Endothelial cell of umbilical vein (primary cell): Measurements from ENCODE around the gene NTN3. TPM values are rescaled to one million over a fixed set of nuclear protein-coding genes. Genes with fewer than 3 reads are reported as not detected.

ENCODE experiments used
- BruUV-seq: library from RNA; stranded (reverse); fragments of 400-500 nt; replicated peaks from 2 replicates; lab custom pipeline; 2021; lab: Mats Ljungman, UMichigan
- CTCF ChIA-PET: fragments of 300-600, 350-600 bp; sonication (Branson Sonifier 250); formaldehyde crosslinking; loops from one replicate; lab custom pipeline; 2021; ENCODE audit warnings: antibody characterized with exemption, inconsistent platforms; lab: Charles Lee
- POLR2A ChIA-PET: fragments of 300-600, 350-600 bp; sonication (Branson Sonifier 250); formaldehyde crosslinking; loops from one replicate; lab custom pipeline; 2021; ENCODE audit warnings: antibody characterized with exemption, inconsistent platforms; lab: Charles Lee
- DNase-seq: peaks from one replicate; pipeline ENCODE4 v3.0.0-alpha.2; 2011; ENCODE audit warnings: low read depth, low spot score
- FAIRE-seq: peaks from 2 replicates; lab custom pipeline; 2011; peaks lifted over from hg19 to GRCh38; lab: Jason Lieb, UNC
- H2AFZ ChIP-seq: 2 replicates; pipeline ENCODE4 v1.6.0; 2012; ENCODE audit warnings: low read depth, low read length, control low read depth, inconsistent platforms
- H3K27ac ChIP-seq: 2 replicates; pipeline ENCODE4 v1.5.1; 2011; ENCODE audit warnings: low read depth, mild to moderate bottlenecking, control low read depth, low read length, moderate library complexity; ENCODE audit not compliant: insufficient read depth
- H3K27me3 ChIP-seq, 2 experiments: 2 replicates each; pipeline versions ENCODE4 v1.6.0 to v1.6.1; 2011; ENCODE audit warnings: low read length in 2 of 2, mixed read lengths in 1 of 2; ENCODE audit not compliant: control insufficient read depth in 2 of 2, insufficient read depth in 2 of 2
- H3K36me3 ChIP-seq, 2 experiments: 2 replicates in 1 of 2; 3 replicates in 1 of 2; pipeline ENCODE4 v1.5.1; 2011; ENCODE audit warnings: low read length in 2 of 2, mild to moderate bottlenecking in 1 of 2, moderate library complexity in 1 of 2; ENCODE audit not compliant: control insufficient read depth in 2 of 2, insufficient read depth in 2 of 2; ENCODE audit errors: extremely low read depth in 1 of 2
- H3K4me1 ChIP-seq: 3 replicates; pipeline ENCODE4 v1.5.1; 2011; ENCODE audit warnings: mild to moderate bottlenecking, low read length; ENCODE audit not compliant: control insufficient read depth, insufficient read depth; ENCODE audit errors: extremely low read depth
- H3K4me2 ChIP-seq: 2 replicates; pipeline ENCODE4 v1.6.1; 2011; ENCODE audit warnings: low read length, control low read depth, mixed read lengths; ENCODE audit not compliant: insufficient read depth
- H3K4me3 ChIP-seq, 3 experiments: fragments of 200-600 bp in 1 of 3; sonication (generic), shearing (Covaris generic) in 1 of 3; replicated peaks in 1 of 3; 2 replicates each; pipeline ENCODE4 v1.5.1; 2011 to 2016; ENCODE audit warnings: control low read depth in 3 of 3, low read length in 3 of 3, mild to moderate bottlenecking in 2 of 3, inconsistent platforms in 1 of 3, low read depth in 1 of 3, moderate library complexity in 1 of 3; ENCODE audit not compliant: insufficient read depth in 1 of 3
- H3K79me2 ChIP-seq: 2 replicates; pipeline ENCODE4 v1.6.0; 2012; ENCODE audit warnings: low read length, inconsistent platforms; ENCODE audit not compliant: control insufficient read depth, insufficient read depth
- H3K9ac ChIP-seq: replicated peaks from 2 replicates; pipeline ENCODE3; 2011; ENCODE audit warnings: low read length, control low read depth; ENCODE audit not compliant: insufficient read depth; ENCODE audit errors: extremely low read depth
- H3K9me1 ChIP-seq: replicated peaks from 3 replicates; pipeline ENCODE4 v1.6.0; 2011; ENCODE audit warnings: mild to moderate bottlenecking, low read length; ENCODE audit not compliant: control insufficient read depth, insufficient read depth; ENCODE audit errors: extremely low read depth
- H3K9me3 ChIP-seq: replicated peaks from 2 replicates; pipeline ENCODE4 v1.5.1; 2012; ENCODE audit warnings: low read length, inconsistent platforms; ENCODE audit not compliant: control insufficient read depth, insufficient read depth
- H4K20me1 ChIP-seq: replicated peaks from 2 replicates; pipeline ENCODE3; 2011; ENCODE audit warnings: mild to moderate bottlenecking, low read length; ENCODE audit not compliant: control insufficient read depth, insufficient read depth; ENCODE audit errors: extremely low read depth
- EZH2 ChIP-seq: IDR thresholded peaks from 2 replicates; pipeline ENCODE4 v1.6.1; 2012; ENCODE audit warnings: borderline replicate concordance, low read depth, mild to moderate bottlenecking, moderate library complexity, low read length, inconsistent platforms; ENCODE audit not compliant: severe bottlenecking
- FOS ChIP-seq: IDR thresholded peaks from 2 replicates; pipeline ENCODE4 v1.6.1; 2011; ENCODE audit warnings: mild to moderate bottlenecking, low read length, moderate library complexity, borderline replicate concordance; ENCODE audit not compliant: insufficient read depth
- GATA2 ChIP-seq: IDR thresholded peaks from 2 replicates; pipeline ENCODE4 v1.7.0; 2011; ENCODE audit warnings: low read depth, mild to moderate bottlenecking, moderate library complexity, mixed read lengths, low read length; ENCODE audit not compliant: insufficient read length, insufficient read depth
- JUN ChIP-seq: IDR thresholded peaks from 2 replicates; pipeline ENCODE4 v1.6.1; 2011; ENCODE audit warnings: borderline replicate concordance, low read depth; ENCODE audit not compliant: insufficient read length, insufficient read depth
- MAX ChIP-seq: IDR thresholded peaks from 2 replicates; pipeline ENCODE4 v1.6.1; 2011; ENCODE audit not compliant: insufficient read depth, insufficient read length
- MYC ChIP-seq: IDR thresholded peaks from one replicate; pipeline ENCODE4 v1.6.1; 2011; ENCODE audit warnings: mild to moderate bottlenecking, low read depth, low read length
- POLR2A ChIP-seq: IDR thresholded peaks from 2 replicates; pipeline ENCODE4 v1.6.1; 2012; ENCODE audit warnings: low read depth, mild to moderate bottlenecking, control low read depth, low read length
- POLR2AphosphoS5 ChIP-seq: IDR thresholded peaks from 2 replicates; pipeline ENCODE4 v1.6.1; 2012; ENCODE audit warnings: low read depth, mild to moderate bottlenecking, control low read depth, low read length, moderate library complexity; ENCODE audit not compliant: insufficient read depth
- dilution Hi-C: fragments of 300-500 bp; cut with MboI; formaldehyde crosslinking; loops from one replicate; pipeline ENCODE4 v1.15.0; 2019; ENCODE audit warnings: low sequenced_read_pairs; ENCODE audit not compliant: extremely low pct_ligation_motif_present
- intact Hi-C: fragments of 100-400 bp; cut with micrococcal nuclease; formaldehyde crosslinking; loops from one replicate; pipeline ENCODE4 v1.10.0; 2022
- polyA plus RNA-seq, 4 experiments: library from polyadenylated mRNA; depleted of rRNA in 3 of 4; stranded (reverse) in 3 of 4; unstranded in 1 of 4; fragments of >200 nt; gene quantifications; 2 replicates each; pipeline versions ENCODE4 v1.2.1 to v1.2.3, GENCODE V29; 2011 to 2012; ENCODE audit warnings: missing spikeins in 1 of 4
- total RNA-seq: library from RNA; stranded (reverse); gene quantifications from 2 replicates; pipeline ENCODE4 v1.2.3, GENCODE V29; 2021
- TF ChIP-seq, protein P1 (sequence below), 2 donors: IDR thresholded peaks; 1 replicate in 1 of 2; 2 replicates in 1 of 2; pipeline ENCODE4 v1.5.1; 2011; ENCODE audit warnings: low read length in 2 of 2, mild to moderate bottlenecking in 2 of 2, moderate library complexity in 2 of 2, control low read depth in 1 of 2, inconsistent platforms in 1 of 2, low read depth in 1 of 2; ENCODE audit not compliant: insufficient read depth in 1 of 2; ENCODE audit errors: extremely low read depth in 1 of 2

The NTN3 gene
- total and polyA plus RNA-seq, 2 donors (not counting 3 experiments of a cell fraction or from before 2014, with no cell fraction given), result 0.15 TPM; not detected in 1

- dilution Hi-C loops, result no loop called here
- Histone ChIP-seq H3K27me3 (no peaks in the 10 kb centered on the region), H3K4me3 (no peak overlapping the region), H3K4me1 (no peaks in the 10 kb centered on the region), H2AFZ (no peak overlapping the region), H3K9me3 (no peaks in the 10 kb centered on the region), H3K79me2 (no peaks in the 10 kb centered on the region), H3K9ac (no peak overlapping the region), H3K4me2 (no peak overlapping the region), H4K20me1 (no peaks in the 10 kb centered on the region), H3K36me3 (no peaks in the 10 kb centered on the region), H3K27ac (no peak overlapping the region), H3K9me1 (no peaks in the 10 kb centered on the region)
- no peak for FAIRE-seq
- ChIA-PET CTCF (no interaction called here), POLR2A (no interaction called here)
- DNase-seq, result no peak
- TF ChIP-seq EZH2 (no peak), GATA2 (no peak), MYC (no peak)
- intact Hi-C loops, result no loop called here
- BruUV-seq, result no TSS peak
Measured at GRCh38 chr16:2507052-2507659, 36.1 kb downstream of the NTN3 start.

DNA sequence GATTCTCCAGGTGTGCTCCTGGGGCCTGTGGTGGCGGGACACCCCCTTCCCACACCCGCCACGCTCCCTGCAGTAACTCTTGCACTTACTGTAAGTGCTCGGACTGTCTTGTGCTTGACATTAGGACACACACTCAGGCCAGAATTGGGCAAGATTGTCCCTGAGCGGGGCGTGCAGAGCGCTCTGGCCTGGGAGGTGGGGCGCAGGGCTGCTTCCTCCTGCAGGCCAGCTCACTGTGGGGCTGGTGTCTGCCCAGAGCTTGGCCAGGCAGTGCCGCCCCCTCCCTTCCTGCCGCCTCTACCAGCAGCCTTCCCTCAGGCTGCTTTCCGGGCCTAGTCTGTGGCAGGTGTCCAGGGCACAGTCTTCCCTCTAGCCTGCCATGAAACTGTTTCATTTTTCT lies 36.6 kb downstream of the NTN3 start:
- POLR2A ChIA-PET, result no interaction called here
- no TSS peak for BruUV-seq
- no peaks in the 10 kb centered on the region for H3K4me1 ChIP-seq
- H3K79me2 ChIP-seq, result no peaks in the 10 kb centered on the region
- dilution Hi-C loops, result no loop called here
- no peak overlapping the region for H3K9ac ChIP-seq
- no peaks in the 10 kb centered on the region for H4K20me1 ChIP-seq
- no peak for TF ChIP-seq POLR2AphosphoS5
- no peak for TF ChIP-seq EZH2
- TF ChIP-seq, protein P1, sequence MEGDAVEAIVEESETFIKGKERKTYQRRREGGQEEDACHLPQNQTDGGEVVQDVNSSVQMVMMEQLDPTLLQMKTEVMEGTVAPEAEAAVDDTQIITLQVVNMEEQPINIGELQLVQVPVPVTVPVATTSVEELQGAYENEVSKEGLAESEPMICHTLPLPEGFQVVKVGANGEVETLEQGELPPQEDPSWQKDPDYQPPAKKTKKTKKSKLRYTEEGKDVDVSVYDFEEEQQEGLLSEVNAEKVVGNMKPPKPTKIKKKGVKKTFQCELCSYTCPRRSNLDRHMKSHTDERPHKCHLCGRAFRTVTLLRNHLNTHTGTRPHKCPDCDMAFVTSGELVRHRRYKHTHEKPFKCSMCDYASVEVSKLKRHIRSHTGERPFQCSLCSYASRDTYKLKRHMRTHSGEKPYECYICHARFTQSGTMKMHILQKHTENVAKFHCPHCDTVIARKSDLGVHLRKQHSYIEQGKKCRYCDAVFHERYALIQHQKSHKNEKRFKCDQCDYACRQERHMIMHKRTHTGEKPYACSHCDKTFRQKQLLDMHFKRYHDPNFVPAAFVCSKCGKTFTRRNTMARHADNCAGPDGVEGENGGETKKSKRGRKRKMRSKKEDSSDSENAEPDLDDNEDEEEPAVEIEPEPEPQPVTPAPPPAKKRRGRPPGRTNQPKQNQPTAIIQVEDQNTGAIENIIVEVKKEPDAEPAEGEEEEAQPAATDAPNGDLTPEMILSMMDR (IDR thresholded peaks at IDR 0.05; ENCODE audit: extremely low read depth in 1 of 2, insufficient read depth in 1 of 2, low read depth in 1 of 2, low read length in 2 of 2), result no peak
- TF ChIP-seq JUN, result no peak
- TF ChIP-seq MYC, result no peak
- TF ChIP-seq MAX, result no peak
- no peak for TF ChIP-seq GATA2
- no peak for TF ChIP-seq FOS
- no peak for TF ChIP-seq POLR2A
- no peak overlapping the region for H3K4me3 ChIP-seq
- intact Hi-C loops, result no loop called here
- H2AFZ ChIP-seq, result no peak overlapping the region
- no peak overlapping the region for H3K27ac ChIP-seq
- H3K27me3 ChIP-seq, result no peaks in the 10 kb centered on the region
- CTCF ChIA-PET, result no interaction called here
- no peak overlapping the region for H3K4me2 ChIP-seq
- DNase-seq (no peak), FAIRE-seq (no peak)
- H3K36me3 ChIP-seq, result no peaks in the 10 kb centered on the region
- no peaks in the 10 kb centered on the region for H3K9me3 ChIP-seq
- no peaks in the 10 kb centered on the region for H3K9me1 ChIP-seq
